Measurements from ENCODE around the gene SLC27A4.

SLC27A4 gene

GRCh38 chr9:128316421-128316820 is 23.9 kb upstream of the SLC27A4 start:
- no peaks in the 10 kb centered on the region for H3K27me3 ChIP-seq (ENCODE audit: low read depth)
- in situ Hi-C loops (cut with MboI; ENCODE audit: low sequenced_read_pairs): no loop called here
- H3K4me3 ChIP-seq: no peak overlapping the region
- no peaks in the 10 kb centered on the region for H3K9me3 ChIP-seq
- H3K36me3 ChIP-seq (replicated peaks): peaks cover 24% of the 10 kb centered on the region
- no peaks in the 10 kb centered on the region for H3K4me1 ChIP-seq
- no peak for DNase-seq (ENCODE audit: low spot score in 2 of 2)

GRCh38 chr9:128317629-128318028 is 22.7 kb upstream of the SLC27A4 start:
- Histone ChIP-seq H3K27me3 (ENCODE audit: low read depth) (no peaks in the 10 kb centered on the region), H3K36me3 (replicated peaks) (peaks cover 24% of the 10 kb centered on the region), H3K4me1 (no peaks in the 10 kb centered on the region), H3K9me3 (no peaks in the 10 kb centered on the region), H3K4me3 (no peak overlapping the region)
- in situ Hi-C loops (cut with MboI; ENCODE audit: low sequenced_read_pairs): no loop called here
- no peak for DNase-seq (ENCODE audit: low spot score in 2 of 2)

GRCh38 chr9:128321343-128321742 is 19.0 kb upstream of the SLC27A4 start:
- no peaks in the 10 kb centered on the region for H3K9me3 ChIP-seq
- in situ Hi-C loops (cut with MboI; ENCODE audit: low sequenced_read_pairs): no loop called here
- H3K4me1 ChIP-seq: no peaks in the 10 kb centered on the region
- H3K27me3 ChIP-seq (ENCODE audit: low read depth): no peaks in the 10 kb centered on the region
- no peak for DNase-seq (ENCODE audit: low spot score in 2 of 2)
- H3K4me3 ChIP-seq: peak overlapping the region; percentile 88
- peaks cover 35% of the 10 kb centered on the region for H3K36me3 ChIP-seq (replicated peaks)

GRCh38 chr9:128321879-128322403 is 18.4 kb upstream of the SLC27A4 start:
- in situ Hi-C loops (cut with MboI; ENCODE audit: low sequenced_read_pairs): no loop called here
- Histone ChIP-seq H3K4me1 (no peaks in the 10 kb centered on the region), H3K36me3 (replicated peaks) (peaks cover 31% of the 10 kb centered on the region), H3K27me3 (ENCODE audit: low read depth) (no peaks in the 10 kb centered on the region), H3K9me3 (no peaks in the 10 kb centered on the region), H3K4me3 (peak overlapping the region; percentile 88)
- no peak for DNase-seq (ENCODE audit: low spot score in 2 of 2)

GRCh38 chr9:128322404-128323211 is 17.7 kb upstream of the SLC27A4 start, which contains the start of the genes COQ4 and TRUB2:
COQ4 (plus strand) TSS chr9:128322839; CDS start chr9:128322859, 20 bp downstream.
TRUB2 (minus strand) TSS chr9:128322447; CDS start chr9:128322408, 39 bp downstream.
- no peaks in the 10 kb centered on the region for H3K9me3 ChIP-seq
- peaks cover 33% of the 10 kb centered on the region for H3K36me3 ChIP-seq (replicated peaks)
- no peaks in the 10 kb centered on the region for H3K4me1 ChIP-seq
- in situ Hi-C loops (cut with MboI; ENCODE audit: low sequenced_read_pairs): no loop called here
- H3K27me3 ChIP-seq (ENCODE audit: low read depth): no peaks in the 10 kb centered on the region
- peak within 1 kb of the TSS; percentile 88 for H3K4me3 ChIP-seq
- DNase-seq (ENCODE audit: low spot score in 2 of 2): peak; percentile 89 to 97

GRCh38 chr9:128323212-128323730 is 17.1 kb upstream of the SLC27A4 start:
- no peak for DNase-seq (ENCODE audit: low spot score in 2 of 2)
- Histone ChIP-seq H3K27me3 (ENCODE audit: low read depth) (no peaks in the 10 kb centered on the region), H3K36me3 (replicated peaks) (peaks cover 36% of the 10 kb centered on the region), H3K4me1 (no peaks in the 10 kb centered on the region), H3K9me3 (no peaks in the 10 kb centered on the region), H3K4me3 (peak overlapping the region; percentile 88)
- in situ Hi-C loops (cut with MboI; ENCODE audit: low sequenced_read_pairs): no loop called here

GRCh38 chr9:128323791-128324190 is 16.5 kb upstream of the SLC27A4 start:
- no peak for DNase-seq (ENCODE audit: low spot score in 2 of 2)
- Histone ChIP-seq H3K27me3 (ENCODE audit: low read depth) (no peaks in the 10 kb centered on the region), H3K36me3 (replicated peaks) (peaks cover 33% of the 10 kb centered on the region), H3K9me3 (no peaks in the 10 kb centered on the region), H3K4me3 (peak overlapping the region; percentile 88), H3K4me1 (no peaks in the 10 kb centered on the region)
- in situ Hi-C loops (cut with MboI; ENCODE audit: low sequenced_read_pairs): no loop called here

- Histone ChIP-seq H3K9me3 (no peaks in the 10 kb centered on the region), H3K36me3 (replicated peaks) (peaks cover 33% of the 10 kb centered on the region), H3K4me1 (no peaks in the 10 kb centered on the region), H3K4me3 (no peak overlapping the region; the same call in 1 of the 2 replicates), H3K27me3 (ENCODE audit: low read depth) (no peaks in the 10 kb centered on the region)
- in situ Hi-C loops (cut with MboI; ENCODE audit: low sequenced_read_pairs): no loop called here
- no peak for DNase-seq (ENCODE audit: low spot score in 2 of 2)
Measured at GRCh38 chr9:128324401-128324800, 15.9 kb upstream of the SLC27A4 start.

GRCh38 chr9:128325629-128326028 is 14.7 kb upstream of the SLC27A4 start:
- Histone ChIP-seq H3K9me3 (no peaks in the 10 kb centered on the region), H3K4me3 (no peak overlapping the region), H3K36me3 (replicated peaks) (peaks cover 33% of the 10 kb centered on the region), H3K4me1 (no peaks in the 10 kb centered on the region), H3K27me3 (ENCODE audit: low read depth) (no peaks in the 10 kb centered on the region)
- DNase-seq (ENCODE audit: low spot score in 2 of 2): no peak
- in situ Hi-C loops (cut with MboI; ENCODE audit: low sequenced_read_pairs): no loop called here

- no peak for DNase-seq (ENCODE audit: low spot score in 2 of 2)
- Histone ChIP-seq H3K9me3 (no peaks in the 10 kb centered on the region), H3K4me1 (no peaks in the 10 kb centered on the region), H3K27me3 (ENCODE audit: low read depth) (no peaks in the 10 kb centered on the region), H3K36me3 (replicated peaks) (peaks cover 11% of the 10 kb centered on the region), H3K4me3 (no peak overlapping the region)
- in situ Hi-C loops (cut with MboI; ENCODE audit: low sequenced_read_pairs): no loop called here
Measured at GRCh38 chr9:128333451-128333869, 6.9 kb upstream of the SLC27A4 start.

- H3K4me3 ChIP-seq: no peak overlapping the region
- no peaks in the 10 kb centered on the region for H3K9me3 ChIP-seq
- H3K27me3 ChIP-seq (ENCODE audit: low read depth): no peaks in the 10 kb centered on the region
- in situ Hi-C loops (cut with MboI; ENCODE audit: low sequenced_read_pairs): no loop called here
- H3K4me1 ChIP-seq: no peaks in the 10 kb centered on the region
- H3K36me3 ChIP-seq (replicated peaks): peaks cover 11% of the 10 kb centered on the region
- DNase-seq (ENCODE audit: low spot score in 2 of 2): no peak
Measured at GRCh38 chr9:128335161-128335560, 5.2 kb upstream of the SLC27A4 start.

- no peaks in the 10 kb centered on the region for H3K4me1 ChIP-seq
- no peaks in the 10 kb centered on the region for H3K9me3 ChIP-seq
- no peak overlapping the region for H3K4me3 ChIP-seq
- H3K27me3 ChIP-seq (ENCODE audit: low read depth): no peaks in the 10 kb centered on the region
- in situ Hi-C loops (cut with MboI; ENCODE audit: low sequenced_read_pairs): no loop called here
- DNase-seq (ENCODE audit: low spot score in 2 of 2): no peak
- H3K36me3 ChIP-seq (replicated peaks): peaks cover 11% of the 10 kb centered on the region
Measured at GRCh38 chr9:128335914-128336313, 4.4 kb upstream of the SLC27A4 start.

- H3K4me1 ChIP-seq: no peaks in the 10 kb centered on the region
- in situ Hi-C loops (cut with MboI; ENCODE audit: low sequenced_read_pairs): no loop called here
- H3K36me3 ChIP-seq (replicated peaks): peaks cover 16% of the 10 kb centered on the region
- no peak for DNase-seq (ENCODE audit: low spot score in 2 of 2)
- H3K27me3 ChIP-seq (ENCODE audit: low read depth): no peaks in the 10 kb centered on the region
- H3K4me3 ChIP-seq: no peak overlapping the region
- H3K9me3 ChIP-seq: no peaks in the 10 kb centered on the region
Measured at GRCh38 chr9:128337936-128338335, 2.4 kb upstream of the SLC27A4 start.
